GM10266 (cell line): ENCODE results near the gene RUVBL1.

Experiments
- DNase-seq: peaks from one replicate; pipeline ENCODE4 v3.0.0; 2012; ENCODE audit errors: extremely low spot score
- TF ChIP-seq, protein P1 (sequence below): IDR thresholded peaks from 2 replicates; pipeline ENCODE4 v1.5.1; 2012; ENCODE audit warnings: mild to moderate bottlenecking, low read depth; ENCODE audit not compliant: control insufficient read depth, insufficient read depth; ENCODE audit errors: missing control alignments

The RUVBL1 gene

DNA sequence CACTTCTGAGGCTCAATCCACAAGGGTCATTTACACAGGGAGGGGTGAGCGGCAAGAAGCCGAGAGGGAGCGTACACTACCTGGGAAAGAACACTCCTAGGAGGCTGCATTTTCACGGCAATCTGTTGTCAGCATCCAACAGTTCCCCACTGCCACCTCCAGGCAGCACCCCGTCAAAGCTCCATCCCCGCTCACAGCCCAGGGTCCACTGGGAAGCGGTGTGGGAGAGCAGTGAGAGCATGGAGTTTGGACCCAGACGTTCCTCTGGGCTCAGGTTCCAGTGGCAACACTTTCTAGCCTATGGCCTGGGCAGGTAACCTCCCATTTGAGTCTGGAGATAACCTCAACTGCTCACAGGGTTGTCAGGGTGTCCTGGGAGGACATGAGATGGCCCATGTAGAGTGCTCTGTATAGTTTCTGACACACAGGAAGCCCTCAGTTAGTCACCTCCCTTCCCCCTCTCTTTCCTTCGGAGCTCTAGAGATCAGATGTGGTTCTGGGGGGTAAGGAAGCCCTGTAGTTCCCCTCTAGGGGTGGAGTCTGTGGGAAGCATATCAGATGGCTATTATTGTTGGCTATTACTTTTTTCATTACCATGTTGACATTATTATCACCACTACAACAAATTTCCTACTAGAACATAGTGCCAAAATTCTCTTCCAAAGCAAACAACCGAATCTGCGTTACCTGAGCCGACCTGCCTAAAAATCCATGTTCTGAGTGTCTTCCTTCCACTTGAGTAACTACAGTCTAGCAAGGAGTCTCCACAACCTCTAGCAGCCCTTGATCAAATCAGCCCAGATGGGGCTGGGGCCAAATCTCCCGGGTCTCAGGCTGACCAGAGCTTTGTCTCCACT is 29.1 kb downstream of the RUVBL1 start:
- TF ChIP-seq, protein P1, sequence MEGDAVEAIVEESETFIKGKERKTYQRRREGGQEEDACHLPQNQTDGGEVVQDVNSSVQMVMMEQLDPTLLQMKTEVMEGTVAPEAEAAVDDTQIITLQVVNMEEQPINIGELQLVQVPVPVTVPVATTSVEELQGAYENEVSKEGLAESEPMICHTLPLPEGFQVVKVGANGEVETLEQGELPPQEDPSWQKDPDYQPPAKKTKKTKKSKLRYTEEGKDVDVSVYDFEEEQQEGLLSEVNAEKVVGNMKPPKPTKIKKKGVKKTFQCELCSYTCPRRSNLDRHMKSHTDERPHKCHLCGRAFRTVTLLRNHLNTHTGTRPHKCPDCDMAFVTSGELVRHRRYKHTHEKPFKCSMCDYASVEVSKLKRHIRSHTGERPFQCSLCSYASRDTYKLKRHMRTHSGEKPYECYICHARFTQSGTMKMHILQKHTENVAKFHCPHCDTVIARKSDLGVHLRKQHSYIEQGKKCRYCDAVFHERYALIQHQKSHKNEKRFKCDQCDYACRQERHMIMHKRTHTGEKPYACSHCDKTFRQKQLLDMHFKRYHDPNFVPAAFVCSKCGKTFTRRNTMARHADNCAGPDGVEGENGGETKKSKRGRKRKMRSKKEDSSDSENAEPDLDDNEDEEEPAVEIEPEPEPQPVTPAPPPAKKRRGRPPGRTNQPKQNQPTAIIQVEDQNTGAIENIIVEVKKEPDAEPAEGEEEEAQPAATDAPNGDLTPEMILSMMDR, result no peak
- no peak for DNase-seq

DNA sequence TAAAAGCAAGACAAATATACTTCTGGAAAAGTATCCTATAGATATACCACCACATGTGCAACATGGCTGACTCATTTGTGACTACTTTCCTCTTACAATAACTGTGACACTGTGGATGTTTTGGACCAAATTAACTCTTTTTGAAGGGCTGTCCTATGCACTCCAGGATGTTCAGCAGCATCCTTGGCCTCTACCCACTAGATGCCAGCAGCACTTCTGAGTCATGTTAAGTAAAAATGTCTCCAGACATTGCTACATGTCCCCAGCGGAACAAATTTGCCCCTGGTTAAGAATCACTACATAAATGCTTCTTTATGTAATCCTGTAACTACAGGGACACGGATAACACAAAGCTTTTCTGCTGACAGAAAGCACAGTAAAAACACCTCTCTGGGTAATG is 32.0 kb downstream of the RUVBL1 start:
- TF ChIP-seq, protein P1, result no peak
- no peak for DNase-seq

DNA sequence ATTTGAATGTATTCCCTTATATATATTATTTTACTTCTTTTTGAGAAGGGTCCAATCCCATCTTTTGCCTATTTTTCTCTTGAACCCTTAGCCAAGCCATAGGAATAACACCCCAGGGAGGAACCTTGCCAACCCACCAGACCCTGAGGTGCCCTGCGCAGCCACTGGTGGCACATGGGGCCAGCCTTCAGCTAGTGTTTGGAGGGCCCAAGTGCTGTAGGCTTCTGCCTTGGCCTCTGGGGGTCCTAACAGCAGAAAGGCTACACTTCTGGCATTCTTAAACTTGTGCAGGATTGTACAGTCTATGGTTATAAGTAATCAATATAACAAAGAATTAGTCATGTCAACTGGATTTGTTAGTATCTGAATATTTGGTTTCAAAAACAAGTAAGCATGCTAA is 34.5 kb downstream of the RUVBL1 start:
- no peak for DNase-seq
- TF ChIP-seq, protein P1, result no peak

DNA sequence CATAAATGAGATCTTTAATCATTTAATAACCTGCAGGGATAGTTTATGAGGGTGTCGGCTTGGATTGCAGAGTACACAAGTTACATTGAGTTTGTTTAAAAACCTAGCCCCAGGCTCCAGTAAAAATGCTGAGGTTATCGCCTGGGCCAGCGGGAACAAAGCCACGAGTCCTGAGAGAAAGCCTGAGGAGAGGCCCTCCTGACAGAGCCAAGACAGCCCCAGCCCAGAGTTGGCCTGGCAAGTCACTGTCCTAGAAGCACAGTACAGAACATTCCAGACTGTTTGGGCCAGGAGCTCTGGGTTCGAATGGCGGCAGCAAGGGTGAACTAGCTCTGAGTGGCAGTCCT is 39.0 kb downstream of the RUVBL1 start:
- no peak for DNase-seq
- TF ChIP-seq, protein P1, result no peak

DNA sequence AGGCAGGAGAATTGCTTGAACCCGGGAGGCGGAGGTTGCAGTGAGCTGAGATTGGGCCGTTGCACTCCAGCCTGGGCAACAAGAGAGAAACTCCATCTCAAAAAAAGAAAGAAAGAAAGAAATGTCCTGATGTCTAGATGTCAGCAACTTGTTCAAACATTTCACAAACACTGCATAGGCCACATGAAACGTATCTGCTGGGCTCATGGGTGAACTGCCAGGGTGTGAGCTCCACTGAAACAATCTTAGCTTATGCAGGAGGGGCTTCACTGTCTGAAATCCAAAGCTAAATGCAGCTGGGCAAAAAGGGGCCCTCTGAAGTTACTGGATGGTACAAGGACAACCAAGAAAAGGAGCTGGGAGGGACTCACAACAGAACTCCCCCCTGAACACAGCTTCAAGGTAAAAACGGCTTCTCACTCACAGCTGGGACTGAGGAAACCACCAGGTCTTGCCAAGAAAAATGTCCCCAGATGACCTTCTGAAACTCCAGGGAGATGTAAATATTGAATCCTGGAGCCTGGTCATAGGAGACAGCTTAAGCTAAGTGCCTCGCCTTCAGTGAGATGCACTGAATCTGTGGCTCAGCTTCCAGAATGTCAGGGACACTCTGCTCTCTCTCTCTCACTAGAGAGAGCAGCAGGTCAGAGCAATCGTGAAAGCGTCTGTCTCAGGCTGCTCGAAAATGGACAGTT is 39.5 kb downstream of the RUVBL1 start:
- TF ChIP-seq, protein P1, result no peak
- DNase-seq, result no peak

DNA sequence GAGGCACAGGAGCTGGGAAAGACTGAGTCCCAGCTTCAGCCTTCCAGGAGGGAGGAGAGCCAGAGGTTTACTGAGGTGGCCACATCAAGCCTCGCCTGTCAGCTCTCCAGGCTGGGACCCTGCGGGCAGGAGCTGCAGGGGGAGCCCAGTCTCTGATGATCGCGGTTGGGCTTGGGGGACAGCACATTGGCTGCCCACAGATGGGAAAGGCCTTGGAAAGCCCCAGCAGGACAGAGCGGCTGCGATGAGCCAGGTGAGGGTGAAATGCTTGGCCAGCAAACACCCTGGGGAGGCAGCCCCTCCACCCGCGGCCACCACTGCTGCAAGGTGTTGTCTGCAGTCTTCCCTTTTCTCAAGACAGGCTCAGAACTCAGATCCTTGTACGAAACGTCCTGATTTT is 40.2 kb downstream of the RUVBL1 start:
- TF ChIP-seq, protein P1, result no peak
- DNase-seq, result no peak

DNA sequence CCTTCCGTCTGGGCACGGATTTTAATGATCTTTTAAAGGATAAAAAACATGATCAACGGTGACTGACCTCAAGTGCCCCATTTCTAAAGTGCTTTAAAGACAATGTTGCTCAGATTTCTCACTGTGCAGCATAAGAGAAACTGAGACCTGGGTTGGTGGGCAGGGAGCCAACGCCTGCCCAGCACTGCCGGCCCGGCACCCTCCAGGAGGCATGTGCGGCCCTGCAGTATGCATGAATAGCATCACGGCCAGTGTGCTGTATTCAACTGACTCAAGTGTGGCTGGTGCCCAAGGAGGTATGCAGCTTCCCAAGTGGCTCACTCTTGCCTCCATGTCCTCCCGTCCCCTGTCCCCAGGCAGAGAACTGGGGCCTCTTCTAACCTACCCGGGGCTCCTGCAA is 41.1 kb downstream of the RUVBL1 start:
- DNase-seq, result no peak
- TF ChIP-seq, protein P1, result no peak
